Naive thymus-derived CD4-positive, alpha-beta T cell (primary cell): ENCODE measurements around the gene MBNL2. TPM values are rescaled to one million over a fixed set of nuclear protein-coding genes. Genes with fewer than 3 reads are reported as not detected.

Experiments
- ATAC-seq: fragments of 150-1000 bp; cut with Tn5 transposase; 2 replicates; pipeline ENCODE4 v1.10.0; 2021; ENCODE audit warnings: mild to moderate bottlenecking, moderate library complexity
- CTCF ChIA-PET: fragments of 350-600 bp; sonication (Branson Sonifier 250); formaldehyde crosslinking; loops from one replicate; lab custom pipeline; 2021; ENCODE audit warnings: antibody characterized with exemption; lab: Charles Lee
- POLR2A ChIA-PET: fragments of 350-600 bp; sonication (Branson Sonifier 250); formaldehyde crosslinking; loops from one replicate; lab custom pipeline; 2021; ENCODE audit warnings: antibody characterized with exemption, inconsistent platforms; lab: Charles Lee
- DNase-seq, 9 donors: peaks; one replicate each; pipeline versions ENCODE4 v3.0.0 to v3.0.0-alpha.2; 2020 to 2022; ENCODE audit warnings: mixed read lengths in 1 of 9
- H3K27ac ChIP-seq: one replicate; pipeline ENCODE4 v1.7.0; 2013; ENCODE audit warnings: mild to moderate bottlenecking, low read depth, low read length, moderate library complexity
- H3K27me3 ChIP-seq, 2 donors: one replicate each; pipeline ENCODE4 v1.7.0; 2013; ENCODE audit warnings: low read length in 2 of 2, mild to moderate bottlenecking in 2 of 2, moderate library complexity in 2 of 2; ENCODE audit not compliant: control insufficient read depth in 2 of 2, insufficient read depth in 2 of 2
- H3K36me3 ChIP-seq, 3 experiments: 1 replicate in 2 of 3; 2 replicates in 1 of 3; pipeline ENCODE4 v1.7.0; 2013; ENCODE audit warnings: low read length in 3 of 3, mild to moderate bottlenecking in 3 of 3, moderate library complexity in 1 of 3; ENCODE audit not compliant: insufficient read depth in 3 of 3, control insufficient read depth in 2 of 3
- H3K4me1 ChIP-seq, 2 donors: one replicate each; pipeline ENCODE4 v1.7.0; 2013; ENCODE audit warnings: low read length in 2 of 2, mild to moderate bottlenecking in 2 of 2, moderate library complexity in 1 of 2; ENCODE audit not compliant: control insufficient read depth in 2 of 2, insufficient read depth in 2 of 2
- H3K4me3 ChIP-seq: 2 replicates; pipeline ENCODE4 v1.7.0; 2013; ENCODE audit warnings: mild to moderate bottlenecking, low read length
- H3K9me3 ChIP-seq, 3 experiments: 1 replicate in 2 of 3; 2 replicates in 1 of 3; pipeline ENCODE4 v1.7.0; 2013; ENCODE audit warnings: low read length in 3 of 3; ENCODE audit not compliant: control insufficient read depth in 2 of 3
- H3K27ac Mint-ChIP-seq, 9 donors: one replicate each; pipeline ENCODE4 v1.8.0; 2020 to 2022; ENCODE audit warnings: mixed read lengths in 9 of 9, mild to moderate bottlenecking in 8 of 9, moderate library complexity in 5 of 9, inconsistent platforms in 2 of 9
- H3K27me3 Mint-ChIP-seq, 5 donors: one replicate each; pipeline ENCODE4 v1.8.0; 2021 to 2022; ENCODE audit warnings: mixed read lengths in 5 of 5, mild to moderate bottlenecking in 1 of 5
- H3K36me3 Mint-ChIP-seq, 5 donors: one replicate each; pipeline ENCODE4 v1.8.0; 2020 to 2022; ENCODE audit warnings: mixed read lengths in 5 of 5, mild to moderate bottlenecking in 3 of 5, inconsistent platforms in 1 of 5
- H3K4me1 Mint-ChIP-seq, 7 donors: one replicate each; pipeline ENCODE4 v1.8.0; 2020 to 2022; ENCODE audit warnings: mixed read lengths in 7 of 7, mild to moderate bottlenecking in 3 of 7, inconsistent platforms in 1 of 7
- H3K4me3 Mint-ChIP-seq, 10 donors: one replicate each; pipeline ENCODE4 v1.8.0; 2020 to 2022; ENCODE audit warnings: mild to moderate bottlenecking in 10 of 10, mixed read lengths in 10 of 10, moderate library complexity in 6 of 10, inconsistent platforms in 2 of 10
- H3K9me3 Mint-ChIP-seq, 11 donors: one replicate each; pipeline ENCODE4 v1.8.0; 2020 to 2022; ENCODE audit warnings: mixed read lengths in 11 of 11, mild to moderate bottlenecking in 4 of 11, inconsistent platforms in 1 of 11, moderate library complexity in 1 of 11
- intact Hi-C, 2 donors: fragments of 100-400 bp; cut with micrococcal nuclease; formaldehyde crosslinking; loops; one replicate each; pipeline ENCODE4 v1.15.1; 2023
- polyA plus RNA-seq, 2 donors: library from polyadenylated mRNA; unstranded; fragments of 300-500 nt; fragmentation: Illumina TruSeq; gene quantifications; one replicate each; pipeline ENCODE4 v1.2.3, GENCODE V29; 2021
- total RNA-seq, 6 experiments: library from RNA in 5 of 6; stranded (reverse) in 5 of 6; gene quantifications; 1 replicate in 5 of 6; 2 replicates in 1 of 6; pipeline ENCODE4 v1.2.3 and lab custom pipeline; 2021 to 2026

Gene MBNL2
- total and polyA plus RNA-seq, 7 experiments from 2014 or later, result 13.4 to 28.6 (median 23.3) TPM

GRCh38 chr13:97384371-97384770 lies 162.2 kb downstream of the MBNL2 start:
- ChIA-PET CTCF (no interaction called here), POLR2A (no interaction called here)
- H3K36me3 ChIP-seq, result peaks cover 0 to 7% (median 4%) of the 10 kb centered on the region in 3 experiments
- Mint-ChIP-seq H3K4me1 (peaks cover 16 to 26% (median 20%) of the 10 kb centered on the region in 7 donors), H3K36me3 (peaks cover 9 to 44% (median 27%) of the 10 kb centered on the region in 5 donors), H3K9me3 (peaks cover 0 to 2% (median 0%) of the 10 kb centered on the region in 11 donors), H3K27ac (no peak overlapping the region), H3K27me3 (no peaks in the 10 kb centered on the region), H3K4me3 (no peak overlapping the region)
- no peak overlapping the region for H3K27ac ChIP-seq
- peaks cover 3 to 9% of the 10 kb centered on the region in 2 donors for H3K4me1 ChIP-seq
- H3K9me3 ChIP-seq, result no peaks in the 10 kb centered on the region
- no peaks in the 10 kb centered on the region for H3K27me3 ChIP-seq
- DNase-seq, result no peak
- intact Hi-C loops, result no loop called here
- H3K4me3 ChIP-seq, result no peak overlapping the region
- ATAC-seq, result peak; percentile 26

GRCh38 chr13:97385146-97385545 lies 163.0 kb downstream of the MBNL2 start:
- no peaks in the 10 kb centered on the region for H3K27me3 ChIP-seq
- ChIA-PET CTCF (no interaction called here), POLR2A (no interaction called here)
- Mint-ChIP-seq H3K4me3 (no peak overlapping the region), H3K9me3 (peaks cover 0 to 2% (median 0%) of the 10 kb centered on the region in 11 donors), H3K36me3 (peaks cover 9 to 41% (median 24%) of the 10 kb centered on the region in 5 donors), H3K27ac (no peak overlapping the region), H3K4me1 (peaks cover 16 to 26% (median 19%) of the 10 kb centered on the region in 7 donors), H3K27me3 (no peaks in the 10 kb centered on the region)
- peaks cover 3 to 9% of the 10 kb centered on the region in 2 donors for H3K4me1 ChIP-seq
- no peak overlapping the region for H3K4me3 ChIP-seq
- peaks cover 0 to 7% (median 4%) of the 10 kb centered on the region in 3 experiments for H3K36me3 ChIP-seq
- no peaks in the 10 kb centered on the region for H3K9me3 ChIP-seq
- intact Hi-C loops, result no loop called here
- no peak overlapping the region for H3K27ac ChIP-seq
- no peak for DNase-seq
- ATAC-seq, result no peak

GRCh38 chr13:97385854-97386253 lies 163.7 kb downstream of the MBNL2 start:
- Histone ChIP-seq H3K9me3 (no peaks in the 10 kb centered on the region), H3K27ac (no peak overlapping the region), H3K27me3 (no peaks in the 10 kb centered on the region), H3K4me3 (no peak overlapping the region), H3K36me3 (peaks cover 0 to 5% (median 4%) of the 10 kb centered on the region in 3 experiments), H3K4me1 (peaks cover 3 to 9% of the 10 kb centered on the region in 2 donors)
- Mint-ChIP-seq H3K36me3 (peaks cover 9 to 35% (median 22%) of the 10 kb centered on the region in 5 donors), H3K9me3 (peaks cover 0 to 2% (median 0%) of the 10 kb centered on the region in 11 donors), H3K27me3 (no peaks in the 10 kb centered on the region), H3K27ac (peak overlapping the region in 1 of 9 donors; percentile 25), H3K4me3 (no peak overlapping the region), H3K4me1 (peaks cover 16 to 26% (median 19%) of the 10 kb centered on the region in 7 donors)
- no peak for ATAC-seq
- intact Hi-C loops, result no loop called here
- ChIA-PET CTCF (no interaction called here), POLR2A (interaction anchor here (0.6 kb wide), 1 partner anchor 134 kb away, joined by 3 read pairs; no protein-coding TSS in a partner anchor)
- no peak for DNase-seq

GRCh38 chr13:97386801-97387484 lies 164.8 kb downstream of the MBNL2 start:
- ChIA-PET POLR2A (no interaction called here), CTCF (interaction anchor here (0.7 kb wide), 1 partner anchor 54 kb away, joined by 3 read pairs; no protein-coding TSS in a partner anchor)
- H3K9me3 ChIP-seq, result no peaks in the 10 kb centered on the region
- no peak overlapping the region for H3K27ac ChIP-seq
- H3K27ac Mint-ChIP-seq, result peak overlapping the region in 3 of 9 donors; percentile 38 to 65 (median 48)
- DNase-seq (no peak), ATAC-seq (peak; percentile 57)
- no peaks in the 10 kb centered on the region for H3K27me3 ChIP-seq
- peaks cover 0 to 2% (median 0%) of the 10 kb centered on the region in 11 donors for H3K9me3 Mint-ChIP-seq
- H3K36me3 ChIP-seq, result peaks cover 0 to 4% (median 0%) of the 10 kb centered on the region in 3 experiments
- H3K4me1 Mint-ChIP-seq, result peaks cover 16 to 26% (median 19%) of the 10 kb centered on the region in 7 donors
- intact Hi-C loops, result no loop called here
- peaks cover 5 to 39% (median 16%) of the 10 kb centered on the region in 5 donors for H3K36me3 Mint-ChIP-seq
- H3K4me3 Mint-ChIP-seq, result no peak overlapping the region
- peaks cover 3 to 9% of the 10 kb centered on the region in 2 donors for H3K4me1 ChIP-seq
- H3K27me3 Mint-ChIP-seq, result no peaks in the 10 kb centered on the region
- no peak overlapping the region for H3K4me3 ChIP-seq

- no peaks in the 10 kb centered on the region for H3K9me3 ChIP-seq
- ChIA-PET POLR2A (no interaction called here), CTCF (no interaction called here)
- no peak overlapping the region for H3K27ac ChIP-seq
- peaks cover 16 to 26% (median 19%) of the 10 kb centered on the region in 7 donors for H3K4me1 Mint-ChIP-seq
- H3K9me3 Mint-ChIP-seq, result peaks cover 0 to 2% (median 0%) of the 10 kb centered on the region in 11 donors
- peak; percentile 70 for ATAC-seq
- H3K4me1 ChIP-seq, result peaks cover 3 to 9% of the 10 kb centered on the region in 2 donors
- H3K27ac Mint-ChIP-seq, result peak overlapping the region in 3 of 9 donors; percentile 38 to 65 (median 40)
- H3K4me3 ChIP-seq, result no peak overlapping the region
- no peaks in the 10 kb centered on the region for H3K27me3 ChIP-seq
- H3K4me3 Mint-ChIP-seq, result no peak overlapping the region
- intact Hi-C loops, result no loop called here
- no peaks in the 10 kb centered on the region for H3K27me3 Mint-ChIP-seq
- no peak for DNase-seq
- H3K36me3 Mint-ChIP-seq, result peaks cover 5 to 35% (median 16%) of the 10 kb centered on the region in 5 donors
- no peaks in the 10 kb centered on the region for H3K36me3 ChIP-seq
Observed at GRCh38 chr13:97387485-97387839, 165.3 kb downstream of the MBNL2 start.

GRCh38 chr13:97387890-97388289 lies 165.8 kb downstream of the MBNL2 start:
- Histone ChIP-seq H3K9me3 (no peaks in the 10 kb centered on the region), H3K36me3 (no peaks in the 10 kb centered on the region), H3K27me3 (no peaks in the 10 kb centered on the region), H3K4me1 (peaks cover 3 to 9% of the 10 kb centered on the region in 2 donors), H3K4me3 (no peak overlapping the region), H3K27ac (no peak overlapping the region)
- no peaks in the 10 kb centered on the region for H3K9me3 Mint-ChIP-seq
- H3K4me3 Mint-ChIP-seq, result no peak overlapping the region
- peaks cover 16 to 26% (median 19%) of the 10 kb centered on the region in 7 donors for H3K4me1 Mint-ChIP-seq
- ChIA-PET POLR2A (no interaction called here), CTCF (no interaction called here)
- ATAC-seq (peak; percentile 38), DNase-seq (no peak)
- intact Hi-C loops, result no loop called here
- peaks cover 1 to 31% (median 13%) of the 10 kb centered on the region in 5 donors for H3K36me3 Mint-ChIP-seq
- H3K27ac Mint-ChIP-seq, result no peak overlapping the region
- no peaks in the 10 kb centered on the region for H3K27me3 Mint-ChIP-seq
